Stimulated activated CD8-positive, alpha-beta memory T cell treated with anti-CD3 and anti-CD28 coated beads, Interleukin-12 subunit alpha, Interleukin-12 subunit beta, amount 100 ng/mL, for 24 hours (primary cell): ENCODE results near the gene DIPK2A.

Experiments used
- DNase-seq: peaks from one replicate; pipeline ENCODE4 v3.0.0-alpha.2; 2020; ENCODE audit errors: extremely low read depth

Gene DIPK2A

GRCh38 chr3:143971359-143972154 lies at the start of gene DIPK2A:
TSS of gene DIPK2A (plus strand) at chr3:143971823. CDS start at chr3:143972333, 510 bp downstream.
- peak; percentile 93 for DNase-seq

- DNase-seq: no peak
Observed at GRCh38 chr3:143924522-143925285, 46.9 kb upstream of the DIPK2A start.

GRCh38 chr3:143928056-143928455 lies 43.6 kb upstream of the DIPK2A start:
- no peak for DNase-seq

GRCh38 chr3:143928541-143929255 lies 42.9 kb upstream of the DIPK2A start:
- no peak for DNase-seq

- DNase-seq: no peak
Observed at GRCh38 chr3:143934791-143935190, 36.8 kb upstream of the DIPK2A start.

GRCh38 chr3:143935678-143936077 lies 35.9 kb upstream of the DIPK2A start:
- DNase-seq: no peak

GRCh38 chr3:143950810-143951209 lies 20.8 kb upstream of the DIPK2A start:
- DNase-seq: no peak

GRCh38 chr3:143951351-143951971 lies 20.2 kb upstream of the DIPK2A start:
- DNase-seq: no peak

GRCh38 chr3:143952569-143953072 lies 19.0 kb upstream of the DIPK2A start:
- DNase-seq: no peak

- DNase-seq: no peak
Observed at GRCh38 chr3:143955113-143955512, 16.5 kb upstream of the DIPK2A start.

- DNase-seq: no peak
Observed at GRCh38 chr3:143956838-143957237, 14.8 kb upstream of the DIPK2A start.

GRCh38 chr3:143957453-143957852 lies 14.2 kb upstream of the DIPK2A start:
- DNase-seq: no peak

GRCh38 chr3:143958966-143959365 lies 12.7 kb upstream of the DIPK2A start:
- DNase-seq: no peak

GRCh38 chr3:143961342-143961741 lies 10.3 kb upstream of the DIPK2A start:
- DNase-seq: no peak

GRCh38 chr3:143963946-143964345 lies 7.7 kb upstream of the DIPK2A start:
- DNase-seq: no peak

GRCh38 chr3:143970773-143971358 lies 757 bp upstream of the DIPK2A start:
- DNase-seq: no peak

- no peak for DNase-seq
Observed at GRCh38 chr3:143972155-143972504, 507 bp downstream of the DIPK2A start.

- DNase-seq: peak; percentile 32
Observed at GRCh38 chr3:143972505-143973258, 1.1 kb downstream of the DIPK2A start.

GRCh38 chr3:143973259-143974021 lies 1.8 kb downstream of the DIPK2A start:
- DNase-seq: no peak
